Chondrocyte (in vitro differentiated cells): Measurements from ENCODE around the gene TEX261. TPM values are rescaled to one million over a fixed set of nuclear protein-coding genes. Genes with fewer than 3 reads are reported as not detected.
A peak's percentile ranks its signal among the peaks of the same experiment; 100 is the strongest.

Source experiments
- DNase-seq: peaks from one replicate; pipeline ENCODE4 v3.0.0; 2021; ENCODE audit warnings: mixed read lengths, low spot score
- H3K27ac Mint-ChIP-seq: one replicate; pipeline ENCODE4 v1.8.0; 2021; ENCODE audit warnings: mild to moderate bottlenecking, moderate library complexity, mixed read lengths; ENCODE audit not compliant: unreplicated experiment
- H3K27me3 Mint-ChIP-seq: 2 replicates; pipeline ENCODE4 v1.8.0; 2021; ENCODE audit warnings: low read depth, mixed read lengths
- H3K36me3 Mint-ChIP-seq: 2 replicates; pipeline ENCODE4 v1.8.0; 2021; ENCODE audit warnings: low read depth, mixed read lengths
- H3K4me1 Mint-ChIP-seq: 2 replicates; pipeline ENCODE4 v1.8.0; 2021; ENCODE audit warnings: low read depth, mild to moderate bottlenecking, mixed read lengths
- H3K4me3 Mint-ChIP-seq: one replicate; pipeline ENCODE4 v1.8.0; 2021; ENCODE audit warnings: mild to moderate bottlenecking, moderate library complexity, mixed read lengths; ENCODE audit not compliant: unreplicated experiment
- H3K9me3 Mint-ChIP-seq: 2 replicates; pipeline ENCODE4 v1.8.0; 2021; ENCODE audit warnings: low read depth, mixed read lengths
- total RNA-seq: library from RNA; stranded (reverse); gene quantifications from 3 replicates; pipeline ENCODE4 v1.2.1, GENCODE V29; 2021
- TF ChIP-seq, protein P1 (sequence below): fragments of 200-600 bp; sonication (generic); IDR thresholded peaks from 2 replicates; pipeline ENCODE4 v1.5.0; 2021; ENCODE audit warnings: antibody characterized with exemption, mild to moderate bottlenecking, moderate library complexity

The TEX261 gene
- total RNA-seq, 1 donor from 2014 or later = 54.1 TPM

DNA sequence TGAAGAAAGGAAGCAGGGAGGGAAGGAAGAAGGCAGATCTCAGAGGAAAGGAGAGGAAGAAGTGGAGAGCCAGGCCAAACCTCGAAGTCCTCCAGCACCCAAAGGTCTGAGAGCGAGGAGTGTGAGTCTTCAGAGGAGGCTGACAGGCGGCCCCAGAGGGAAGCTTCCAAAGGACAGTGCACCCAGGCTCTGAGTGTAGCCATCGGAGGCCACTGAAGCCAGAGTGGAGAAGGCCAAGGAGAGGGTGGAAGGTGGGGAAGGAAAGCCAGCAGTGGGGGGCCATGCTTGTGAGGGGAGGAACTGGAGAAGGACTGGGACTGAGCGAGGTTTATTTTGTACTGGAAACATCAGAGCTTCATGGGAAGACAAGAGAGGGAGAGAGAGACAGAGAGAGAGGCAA lies 53.0 kb downstream of the TEX261 start:
- DNase-seq = peak; percentile 48
- Mint-ChIP-seq H3K27me3 (no peaks in the 10 kb centered on the region), H3K9me3 (no peaks in the 10 kb centered on the region), H3K36me3 (no peaks in the 10 kb centered on the region), H3K27ac (no peak overlapping the region), H3K4me3 (no peak overlapping the region), H3K4me1 (peaks cover 11% of the 10 kb centered on the region)
- TF ChIP-seq, protein P1, sequence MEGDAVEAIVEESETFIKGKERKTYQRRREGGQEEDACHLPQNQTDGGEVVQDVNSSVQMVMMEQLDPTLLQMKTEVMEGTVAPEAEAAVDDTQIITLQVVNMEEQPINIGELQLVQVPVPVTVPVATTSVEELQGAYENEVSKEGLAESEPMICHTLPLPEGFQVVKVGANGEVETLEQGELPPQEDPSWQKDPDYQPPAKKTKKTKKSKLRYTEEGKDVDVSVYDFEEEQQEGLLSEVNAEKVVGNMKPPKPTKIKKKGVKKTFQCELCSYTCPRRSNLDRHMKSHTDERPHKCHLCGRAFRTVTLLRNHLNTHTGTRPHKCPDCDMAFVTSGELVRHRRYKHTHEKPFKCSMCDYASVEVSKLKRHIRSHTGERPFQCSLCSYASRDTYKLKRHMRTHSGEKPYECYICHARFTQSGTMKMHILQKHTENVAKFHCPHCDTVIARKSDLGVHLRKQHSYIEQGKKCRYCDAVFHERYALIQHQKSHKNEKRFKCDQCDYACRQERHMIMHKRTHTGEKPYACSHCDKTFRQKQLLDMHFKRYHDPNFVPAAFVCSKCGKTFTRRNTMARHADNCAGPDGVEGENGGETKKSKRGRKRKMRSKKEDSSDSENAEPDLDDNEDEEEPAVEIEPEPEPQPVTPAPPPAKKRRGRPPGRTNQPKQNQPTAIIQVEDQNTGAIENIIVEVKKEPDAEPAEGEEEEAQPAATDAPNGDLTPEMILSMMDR = no peak

GRCh38 chr2:70941186-70941585 lies 53.5 kb downstream of the TEX261 start:
- peaks cover 8% of the 10 kb centered on the region for H3K4me1 Mint-ChIP-seq
- TF ChIP-seq, protein P1 = no peak
- H3K36me3 Mint-ChIP-seq = no peaks in the 10 kb centered on the region
- no peaks in the 10 kb centered on the region for H3K9me3 Mint-ChIP-seq
- no peak overlapping the region for H3K4me3 Mint-ChIP-seq
- peak; percentile 48 for DNase-seq
- no peaks in the 10 kb centered on the region for H3K27me3 Mint-ChIP-seq
- H3K27ac Mint-ChIP-seq = no peak overlapping the region

DNA sequence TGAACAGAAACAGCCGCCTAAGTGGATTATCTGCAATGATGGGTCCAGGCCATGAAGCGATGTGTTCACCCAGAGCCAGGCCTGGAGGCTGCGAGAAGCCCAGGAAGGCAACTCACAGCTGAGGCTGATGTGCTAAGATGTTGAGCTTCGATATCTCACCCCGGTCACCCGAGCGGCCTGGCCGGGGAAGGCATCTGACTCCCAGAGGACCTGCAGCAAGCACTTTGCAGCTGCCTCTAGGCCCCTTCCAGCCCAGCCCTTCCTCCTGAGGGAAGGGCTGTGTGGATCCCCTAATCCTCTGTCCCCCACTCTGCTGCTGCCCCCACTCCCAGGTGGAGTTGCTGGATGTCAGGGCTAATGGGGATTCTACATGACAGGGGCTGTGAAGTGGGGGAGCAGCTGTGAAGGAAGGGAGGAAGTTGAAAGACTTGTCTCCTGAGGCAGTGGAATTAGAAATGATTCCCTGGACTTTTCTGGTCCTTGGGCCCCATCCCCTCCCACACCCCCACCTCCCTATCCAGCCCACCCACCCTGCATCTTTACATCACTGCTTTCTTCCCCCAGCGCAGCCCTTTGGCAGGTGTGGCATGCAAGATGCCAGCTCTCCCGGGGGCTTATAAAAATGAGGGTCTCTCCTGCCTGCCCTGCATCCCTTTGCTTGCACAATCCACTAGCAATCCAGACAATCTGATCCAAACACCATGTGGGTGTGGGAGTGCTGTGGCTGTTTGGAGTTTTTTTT lies 54.7 kb downstream of the TEX261 start:
- no peaks in the 10 kb centered on the region for H3K27me3 Mint-ChIP-seq
- H3K9me3 Mint-ChIP-seq = no peaks in the 10 kb centered on the region
- peak; percentile 78 for DNase-seq
- H3K36me3 Mint-ChIP-seq = no peaks in the 10 kb centered on the region
- no peak overlapping the region for H3K27ac Mint-ChIP-seq
- no peak overlapping the region for H3K4me3 Mint-ChIP-seq
- H3K4me1 Mint-ChIP-seq = peaks cover 2% of the 10 kb centered on the region
- TF ChIP-seq, protein P1 = no peak

DNA sequence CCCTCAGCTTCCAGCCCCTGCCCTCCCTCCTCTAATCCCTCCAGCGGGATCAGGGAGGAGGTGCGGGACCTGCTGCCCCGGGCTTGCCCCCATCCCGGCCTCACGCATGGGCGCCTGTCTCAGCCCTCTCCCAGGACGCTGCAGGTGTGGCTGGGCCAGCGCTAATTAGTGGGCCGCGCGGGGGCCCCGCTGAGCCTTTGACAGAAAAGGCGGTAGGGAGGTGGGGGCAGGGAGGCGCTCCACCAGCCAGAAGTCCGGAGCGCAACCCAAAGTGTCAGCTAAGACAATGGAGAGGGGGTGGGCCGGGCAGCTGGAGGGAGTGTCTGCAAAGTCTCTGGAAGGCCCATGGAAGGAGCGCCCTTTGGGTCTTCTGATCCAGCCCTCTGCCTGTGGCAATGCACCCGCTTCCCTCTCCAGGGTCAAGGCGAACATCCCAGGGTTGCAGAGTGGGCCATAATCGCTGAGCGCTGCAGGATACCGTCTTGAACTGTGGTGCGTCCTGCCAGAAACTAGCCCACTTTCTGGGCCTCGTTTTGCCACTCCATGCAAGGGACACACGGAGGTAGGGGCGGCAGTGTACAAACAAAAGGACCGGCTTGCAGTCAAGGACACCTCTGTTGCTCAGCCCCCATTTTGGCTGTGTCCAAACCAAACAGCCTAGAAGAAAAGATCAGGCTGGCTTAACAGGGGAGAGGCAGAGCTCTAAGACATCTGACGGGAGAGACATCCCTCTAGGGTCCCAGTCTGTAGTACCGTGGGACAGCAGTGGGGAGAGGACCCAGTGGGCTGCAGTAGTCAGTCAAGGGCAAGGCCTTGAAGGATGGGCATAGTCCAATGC lies 55.5 kb downstream of the TEX261 start:
- peaks cover 2% of the 10 kb centered on the region for H3K4me1 Mint-ChIP-seq
- no peaks in the 10 kb centered on the region for H3K36me3 Mint-ChIP-seq
- no peak overlapping the region for H3K4me3 Mint-ChIP-seq
- no peaks in the 10 kb centered on the region for H3K27me3 Mint-ChIP-seq
- peak; percentile 78 for DNase-seq
- H3K9me3 Mint-ChIP-seq = no peaks in the 10 kb centered on the region
- no peak overlapping the region for H3K27ac Mint-ChIP-seq
- TF ChIP-seq, protein P1 = no peak

DNA sequence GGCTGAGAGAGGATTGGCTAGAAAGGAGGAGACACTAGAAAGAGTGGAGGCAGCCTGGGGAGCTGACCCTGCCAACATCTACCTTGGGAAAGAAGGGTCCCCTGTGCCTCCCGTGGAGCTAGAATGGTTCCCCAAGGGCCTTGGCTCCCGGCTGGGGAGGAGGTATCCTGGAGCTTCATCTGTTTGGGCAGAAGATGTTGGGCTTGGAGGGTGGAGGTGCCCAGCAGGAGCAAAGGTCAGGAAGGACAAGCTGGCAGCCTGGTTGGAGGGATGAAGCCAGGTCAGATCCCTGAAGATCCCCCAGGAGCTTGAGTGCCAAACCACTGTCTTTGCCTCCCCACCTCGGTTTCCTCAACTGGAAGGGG lies 56.1 kb downstream of the TEX261 start:
- Mint-ChIP-seq H3K9me3 (no peaks in the 10 kb centered on the region), H3K27me3 (no peaks in the 10 kb centered on the region), H3K36me3 (no peaks in the 10 kb centered on the region), H3K4me1 (peaks cover 2% of the 10 kb centered on the region), H3K4me3 (no peak overlapping the region), H3K27ac (no peak overlapping the region)
- no peak for DNase-seq
- TF ChIP-seq, protein P1 = no peak
